ENCODE results near the gene ATP8A1. TPM values are rescaled to one million over a fixed set of nuclear protein-coding genes. Genes with fewer than 3 reads are reported as not detected.

The ATP8A1 gene
- 0.36 and 0.83 TPM in 2 replicates for total RNA-seq (2012; rRNA removed)
- polyA plus RNA-seq (2012; rRNA removed), result 0.12 and 0.13 TPM in 2 replicates
- polyA plus RNA-seq (2012; cell fraction: cytosol; rRNA removed), result 0.02 TPM in 2 replicates
- 0.03 and 0.37 TPM in 2 replicates for polyA plus RNA-seq (2012; cell fraction: nucleus; rRNA removed; ENCODE audit: low replicate concordance)
- percentile 22 among the genes with signal in this experiment for Bru-seq, nascent RNA
- percentile 21 among the genes with signal in this experiment for BruChase-seq, experiment 1, labeled RNA remaining after a 6-hour chase
- percentile 22 among the genes with signal in this experiment for BruChase-seq, experiment 2, labeled RNA remaining after a 2-hour chase
- long read RNA-seq, partial matches to known transcripts, result 1 of 2 reads
- long read RNA-seq, other reads (novel, unspliced or antisense), result 1 of 2 reads

DNA sequence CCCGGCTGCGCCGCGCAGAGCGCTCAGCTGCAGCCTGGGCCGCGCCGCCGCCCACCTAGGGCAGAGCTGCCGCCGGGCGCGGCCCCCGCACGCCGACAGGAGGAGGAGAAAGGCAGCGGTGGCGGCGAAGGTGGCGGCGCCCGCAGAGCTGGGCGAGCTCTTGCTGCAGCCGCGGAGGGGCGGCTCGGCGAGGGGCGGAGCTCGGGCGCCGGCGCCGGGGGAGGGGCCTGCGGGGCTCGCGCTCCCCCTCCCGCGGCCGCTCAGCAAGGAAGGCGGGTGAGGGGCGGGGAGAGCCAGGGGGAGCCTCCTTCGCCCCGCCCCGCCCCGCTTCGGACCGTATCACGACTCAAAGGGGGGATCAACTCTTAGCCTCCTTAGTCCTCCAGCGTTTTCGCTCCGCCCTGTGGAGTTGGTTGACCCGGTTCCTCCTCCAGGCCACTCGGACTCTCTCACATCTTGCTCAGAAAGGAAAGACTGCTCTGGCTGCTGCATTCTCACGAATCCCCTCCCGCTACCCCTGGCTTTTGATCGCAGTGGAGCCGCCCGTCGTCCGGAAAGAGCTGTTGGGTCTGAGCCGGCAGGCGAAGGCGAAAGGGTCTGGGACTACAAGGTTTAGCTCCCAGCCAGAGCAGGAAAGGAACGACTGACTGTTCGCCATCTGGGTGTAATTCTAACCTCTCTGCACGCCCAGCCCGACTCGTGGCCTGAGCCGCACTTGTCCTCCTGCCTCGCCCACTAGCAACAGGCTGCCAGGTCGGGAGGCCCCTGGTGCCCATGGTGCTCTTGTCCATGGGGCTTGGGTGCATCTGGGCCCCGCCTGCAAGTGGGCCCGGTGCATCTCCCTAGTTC is at the start of gene ATP8A1:
Gene ATP8A1 (minus strand): TSS at position 162 of the 849 bp plus-strand sequence. CDS start 232 bp downstream, outside the sequence.
- H3K9me3 ChIP-seq (ENCODE audit: control insufficient read depth, insufficient read depth, low read length), result no peaks in the 10 kb centered on the region
- intact Hi-C loops (cut with micrococcal nuclease) (no loop called here), dilution Hi-C loops (cut with HindIII; ENCODE audit: low sequenced_read_pairs, unreplicated experiment) (no loop called here), in situ Hi-C loops (cut with MboI; ENCODE audit: low sequenced_read_pairs) (no loop called here)
- ATAC-seq (ENCODE audit: low read depth) (peak; percentile 99), DNase-seq (peak; percentile 68)
- H3K4me2 ChIP-seq (ENCODE audit: low read depth, low read length), result peak within 1 kb of the TSS; percentile 92
- H2BK5ac ChIP-seq (ENCODE audit: low read depth, low read length, poor library complexity, severe bottlenecking), result peak within 1 kb of the TSS; percentile 67
- H4K20me1 ChIP-seq (ENCODE audit: insufficient read depth, low read length), result no peaks in the 10 kb centered on the region
- no peaks in the 10 kb centered on the region for H3K36me3 ChIP-seq (ENCODE audit: control insufficient read depth, insufficient read depth, low read length)
- H2BK20ac ChIP-seq (ENCODE audit: low read depth, low read length), result peak within 1 kb of the TSS; percentile 97
- peak within 1 kb of the TSS; percentile 100 for H2BK120ac ChIP-seq (ENCODE audit: low read depth, low read length)
- BruUV-seq (replicated peaks), result no TSS peak
- peak within 1 kb of the TSS; percentile 88 for H3K23ac ChIP-seq (ENCODE audit: low read depth, low read length)
- H4K5ac ChIP-seq (ENCODE audit: low read depth, low read length), result peak within 1 kb of the TSS; percentile 72; the same call in 1 of the 2 replicates
- POLR2A ChIA-PET (ENCODE audit: unreplicated experiment), result interaction anchor here (0.6 kb wide), 3 partner anchors 10 to 406 kb away, joined by 3 to 4 read pairs (median 3); no protein-coding TSS in a partner anchor
- peak within 1 kb of the TSS; percentile 100 for H3K14ac ChIP-seq (replicated peaks; ENCODE audit: low read depth, low read length)
- peak within 1 kb of the TSS; percentile 89 for H3K56ac ChIP-seq (ENCODE audit: extremely low read depth, insufficient read depth, low read length)
- H3K27me3 ChIP-seq (ENCODE audit: control insufficient read depth, insufficient read depth, low read length), result no peaks in the 10 kb centered on the region
- H2AFZ ChIP-seq (replicated peaks; ENCODE audit: low read length, poor library complexity), result peak within 1 kb of the TSS; percentile 99
- H3K9ac ChIP-seq (ENCODE audit: low read depth, low read length), result peak within 1 kb of the TSS; percentile 91
- H2AK5ac ChIP-seq (ENCODE audit: low read depth, low read length), result no peak within 1 kb of the TSS
- peak within 1 kb of the TSS; percentile 88 for H3K27ac ChIP-seq (ENCODE audit: insufficient read depth, low read length)
- no peaks in the 10 kb centered on the region for H3K79me1 ChIP-seq (ENCODE audit: low read depth in 1 of 2, low read length in 2 of 2)
- peak within 1 kb of the TSS; percentile 90; the same call in 2 of the 3 replicates for H2BK15ac ChIP-seq (ENCODE audit: low read depth, low read length)
- WGBS, 2 experiments (ENCODE audit: extremely low coverage in 2 of 2, insufficient read length in 1 of 2), result 0% methylated on average over 29 of the region's 74 CpGs; no CpG with 5 or more reads in 1 of the 2 experiments
- peak within 1 kb of the TSS; percentile 87 for H3K18ac ChIP-seq (ENCODE audit: low read depth, low read length)
- CTCF ChIA-PET, result interaction anchor here (1.3 to 1.5 kb wide), 2 partner anchors 10 to 88 kb away, joined by 4 to 5 read pairs; no protein-coding TSS in a partner anchor
- peak within 1 kb of the TSS; percentile 50 for H3K4me3 ChIP-seq (ENCODE audit: insufficient read depth, low read depth, low read length)
- H3K4ac ChIP-seq (ENCODE audit: low read depth, low read length), result peak within 1 kb of the TSS; percentile 97
- peak within 1 kb of the TSS; percentile 82 to 95 for H4K8ac ChIP-seq (ENCODE audit: low read depth in 2 of 2, low read length in 2 of 2)
- H2AK9ac ChIP-seq (replicated peaks; ENCODE audit: low read depth, low read length, poor library complexity), result peak within 1 kb of the TSS; percentile 87
- no peaks in the 10 kb centered on the region for H3K9me1 ChIP-seq (ENCODE audit: insufficient read depth, low read length)
- peak within 1 kb of the TSS; percentile 96 for H4K91ac ChIP-seq (ENCODE audit: insufficient read depth, low read depth, low read length)
- no peaks in the 10 kb centered on the region for H3K4me1 ChIP-seq (ENCODE audit: control insufficient read depth, insufficient read depth, low read length)
- peak; percentile 89; the same call in 1 of the 2 replicates for TF ChIP-seq MAZ (IDR thresholded peaks at IDR 0.05; ENCODE audit: borderline replicate concordance, low read depth, low read length)
- no peak for TF ChIP-seq RFX5 (IDR thresholded peaks at IDR 0.05; ENCODE audit: low read depth, low read length)
- peak; percentile 98 for TF ChIP-seq BHLHE40 (IDR thresholded peaks at IDR 0.05; ENCODE audit: low read depth, low read length)
- TF ChIP-seq SMC3 (IDR thresholded peaks at IDR 0.05; ENCODE audit: low read depth, low read length), result no peak
- peak; percentile 98; the same call in 1 of the 2 replicates for TF ChIP-seq CHD1 (IDR thresholded peaks at IDR 0.05; ENCODE audit: low read depth, low read length)
- TF ChIP-seq MXI1 (IDR thresholded peaks at IDR 0.05; ENCODE audit: borderline replicate concordance, low read depth, low read length), result 0 out of 2 replicates have a peak, but pooled peaks have one; percentile 14
- TF ChIP-seq, protein P1, sequence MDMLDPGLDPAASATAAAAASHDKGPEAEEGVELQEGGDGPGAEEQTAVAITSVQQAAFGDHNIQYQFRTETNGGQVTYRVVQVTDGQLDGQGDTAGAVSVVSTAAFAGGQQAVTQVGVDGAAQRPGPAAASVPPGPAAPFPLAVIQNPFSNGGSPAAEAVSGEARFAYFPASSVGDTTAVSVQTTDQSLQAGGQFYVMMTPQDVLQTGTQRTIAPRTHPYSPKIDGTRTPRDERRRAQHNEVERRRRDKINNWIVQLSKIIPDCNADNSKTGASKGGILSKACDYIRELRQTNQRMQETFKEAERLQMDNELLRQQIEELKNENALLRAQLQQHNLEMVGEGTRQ (IDR thresholded peaks at IDR 0.05; ENCODE audit: low read depth, low read length), result no peak

Measured in IMR-90 (cell line).